CD4-positive, alpha-beta T cell treated with Interleukin-2 at 100 ng/mL for 4 hours (primary cell): ENCODE data around the gene ARHGEF40.

ENCODE experiments used
- DNase-seq: peaks from one replicate; pipeline ENCODE4 v3.0.0-alpha.2; 2020; ENCODE audit warnings: low spot score

Gene ARHGEF40

DNA sequence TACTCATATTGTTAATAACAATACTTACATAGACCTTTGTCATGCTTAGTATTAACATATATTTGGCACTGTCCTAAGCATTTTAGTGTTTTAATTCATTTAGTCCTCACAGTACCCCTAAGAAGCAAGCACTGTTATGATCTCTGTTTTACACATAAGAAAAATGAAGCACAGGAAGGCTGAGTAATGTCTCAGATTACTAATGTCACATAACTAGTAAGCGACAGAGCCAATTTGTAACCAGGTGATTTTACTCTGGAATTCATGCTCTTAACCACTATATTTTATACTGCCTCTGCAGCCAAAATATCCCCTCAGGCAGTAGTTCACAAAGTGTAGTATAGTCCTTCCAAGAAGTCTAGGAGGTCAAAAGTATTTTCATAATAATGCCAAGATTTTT, 51.0 kb downstream of the ARHGEF40 start:
- DNase-seq, result no peak

GRCh38 chr14:21123429-21123828, 53.3 kb downstream of the ARHGEF40 start:
- no peak for DNase-seq

DNA sequence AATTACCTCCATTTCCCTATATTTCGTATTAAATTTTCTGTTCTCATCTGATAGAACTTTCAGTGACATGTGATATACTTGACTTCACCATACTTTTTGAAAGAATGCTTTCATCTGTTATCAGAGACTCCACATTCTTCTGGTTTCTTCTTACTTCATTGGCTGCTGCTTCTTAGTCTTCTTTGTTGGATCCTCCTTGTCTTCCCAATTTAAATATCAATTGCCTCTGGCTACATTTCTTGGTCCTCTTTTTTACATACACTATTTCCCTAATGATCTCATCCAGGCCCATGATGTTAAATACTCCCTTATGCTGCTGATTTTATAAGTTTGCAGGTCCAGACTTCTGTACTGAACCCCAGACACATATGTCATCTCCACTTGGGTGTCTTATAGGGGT, 63.8 kb downstream of the ARHGEF40 start:
- DNase-seq, result no peak

DNA sequence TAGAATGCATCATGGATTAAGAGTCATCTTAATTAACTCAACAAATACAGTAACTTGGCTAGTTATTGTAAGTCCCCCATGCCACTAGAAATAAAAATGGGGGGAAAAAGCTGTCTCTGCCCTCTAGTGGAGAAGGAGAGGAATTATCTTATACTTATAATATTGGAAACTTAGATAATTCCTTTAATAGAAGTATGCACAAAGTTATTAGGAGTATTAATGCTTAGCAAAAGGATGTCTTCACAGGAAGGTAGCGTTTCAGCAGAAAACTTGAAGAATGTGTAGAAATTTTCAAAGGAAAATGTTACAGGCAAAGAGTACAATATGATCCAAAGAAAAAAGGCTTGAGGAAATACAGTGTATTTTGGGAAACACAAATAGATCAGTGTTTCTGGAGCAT, 65.9 kb downstream of the ARHGEF40 start:
- peak; percentile 4 for DNase-seq
